Measurements from ENCODE around the gene KIAA1217. TPM values are rescaled to one million over a fixed set of nuclear protein-coding genes. Genes with fewer than 3 reads are reported as not detected.

The KIAA1217 gene
- total and polyA plus RNA-seq, 2 of the 8 experiments (the other 6 are each of a cell fraction or from before 2014, with no cell fraction given), result 4.5 to 15.6 TPM

GRCh38 chr10:24360282-24361127 lies 151.6 kb downstream of the KIAA1217 start:
- Histone ChIP-seq H2BK5ac (ENCODE audit: low read depth, low read length) (no peak overlapping the region), H3K79me1 (ENCODE audit: low read depth, low read length) (no peaks in the 10 kb centered on the region), H2AK5ac (ENCODE audit: low read depth, low read length) (no peak overlapping the region), H3K23ac (ENCODE audit: insufficient read length) (no peak overlapping the region), H3K9ac (replicated peaks in 1 of 4; ENCODE audit: extremely low read depth in 1 of 4, low read depth in 3 of 4, low read length in 3 of 4) (no peak overlapping the region), H3K18ac (ENCODE audit: extremely low read depth, low read length) (no peak overlapping the region), H3K4me1 (replicated peaks in 1 of 4; ENCODE audit: control insufficient read depth in 3 of 4, insufficient read depth in 4 of 4, low read length in 3 of 4) (peaks cover 5 to 13% (median 8%) of the 10 kb centered on the region in 4 experiments; a peak in 6 of 7 replicates), H3K9me3 (ENCODE audit: insufficient read depth in 2 of 2, low read depth in 1 of 2, low read length in 1 of 2) (no peaks in the 10 kb centered on the region), H3K4me2 (ENCODE audit: insufficient read depth in 1 of 2, low read depth in 2 of 2, low read length in 2 of 2) (no peak overlapping the region), H4K8ac (ENCODE audit: extremely low read depth, insufficient read depth, low read length) (no peak overlapping the region), H3K14ac (ENCODE audit: insufficient read length) (no peak overlapping the region), H3K23me2 (ENCODE audit: low read depth, low read length) (no peaks in the 10 kb centered on the region), H2BK20ac (ENCODE audit: low read length) (no peak overlapping the region), H3K4me3 (ENCODE audit: extremely low read depth in 1 of 4, insufficient read depth in 2 of 4, low read depth in 3 of 4, low read length in 4 of 4) (no peak overlapping the region), H4K20me1 (replicated peaks in 1 of 2; ENCODE audit: control insufficient read depth in 1 of 2, insufficient read depth in 2 of 2, low read length in 2 of 2) (no peaks in the 10 kb centered on the region), H3K79me2 (ENCODE audit: control insufficient read depth in 1 of 2, insufficient read depth in 2 of 2, low read length in 2 of 2) (no peaks in the 10 kb centered on the region), H4K5ac (ENCODE audit: insufficient read length, low read depth, low read length) (no peak overlapping the region), H2BK12ac (ENCODE audit: low read depth, low read length) (no peak overlapping the region), H3K36me3 (ENCODE audit: control insufficient read depth in 2 of 4, insufficient read depth in 4 of 4, low read length in 3 of 4) (no peaks in the 10 kb centered on the region), H2BK15ac (ENCODE audit: low read length) (no peak overlapping the region), H4K91ac (replicated peaks; ENCODE audit: insufficient read length, low read length) (no peak overlapping the region), H3K27me3 (replicated peaks in 1 of 4; ENCODE audit: control insufficient read depth in 3 of 4, extremely low read depth in 1 of 4, insufficient read depth in 3 of 4, low read length in 3 of 4) (no peaks in the 10 kb centered on the region), H2BK120ac (replicated peaks; ENCODE audit: low read depth, low read length) (no peak overlapping the region), H3K56ac (replicated peaks; ENCODE audit: insufficient read length, low read depth, low read length) (no peak overlapping the region), H2AFZ (ENCODE audit: low read length) (no peak overlapping the region), H3K27ac (ENCODE audit: low read depth, low read length) (no peak overlapping the region), H3K4ac (replicated peaks; ENCODE audit: insufficient read length, low read depth, low read length) (no peak overlapping the region)
- peak in 1 of 2 experiments; percentile 71 for DNase-seq (ENCODE audit: low read depth in 1 of 2, low spot score in 2 of 2)
- FAIRE-seq, result peak; percentile 97
- POLR2A ChIA-PET (ENCODE audit: partially characterized antibody), result no interaction called here
- CTCF ChIA-PET (ENCODE audit: partially characterized antibody), result interaction anchor here (0.9 to 3.0 kb wide), 15 partner anchors 10 to 366 kb away, joined by 3 to 11 read pairs (median 4); no protein-coding TSS in a partner anchor
- 39% methylated on average over 12 of the region's 12 CpGs; no CpG with 5 or more reads in 1 of the 2 experiments for WGBS, 2 experiments (ENCODE audit: extremely low coverage in 1 of 2, insufficient coverage in 1 of 2, insufficient read length in 1 of 2, insufficient replicate concordance in 2 of 2, low coverage in 1 of 2, low lambda C conversion rate in 2 of 2, missing lambda C conversion rate in 1 of 2)
- TF ChIP-seq BACH1 (IDR thresholded peaks at IDR 0.05; ENCODE audit: low read length) (no peak), HDAC6 (IDR thresholded peaks at IDR 0.05; ENCODE audit: low read depth, low read length) (no peak), NANOG (IDR thresholded peaks at IDR 0.05; ENCODE audit: insufficient read depth, low read depth, low read length, poor library complexity, severe bottlenecking) (no peak), CTCF (IDR thresholded peaks at IDR 0.05; ENCODE audit: control extremely low read depth in 1 of 3, insufficient read depth in 1 of 3, low read depth in 1 of 3, low read length in 3 of 3) (peak; percentile 59 to 72 (median 68)), RAD21 (IDR thresholded peaks at IDR 0.05 in 1 of 2, conservative IDR thresholded peaks at IDR 0.05 in 1 of 2; ENCODE audit: low read depth in 2 of 2, low read length in 2 of 2) (peak; percentile 85 to 88), MAFK (IDR thresholded peaks at IDR 0.05; ENCODE audit: low read depth, low read length) (no peak), TBP (IDR thresholded peaks at IDR 0.05; ENCODE audit: low read depth, low read length) (no peak), TCF12 (IDR thresholded peaks at IDR 0.05; ENCODE audit: low read depth, low read length) (no peak)

Data from H1 (cell line).